GM19467 (cell line): ENCODE measurements around the gene PPP4R1.
"Not testable (repeated sequence)": the region's sequence is repeated elsewhere in the genome, so short reads cannot be mapped to it uniquely, and the experiment has no call there.

ENCODE experiments used
- ATAC-seq: cut with Tn5 transposase; IDR thresholded peaks from one replicate; pipeline ENCODE4 v1.9.1; 2021; ENCODE audit warnings: mild to moderate bottlenecking, moderate library complexity; ENCODE audit not compliant: unreplicated experiment

Gene PPP4R1

DNA sequence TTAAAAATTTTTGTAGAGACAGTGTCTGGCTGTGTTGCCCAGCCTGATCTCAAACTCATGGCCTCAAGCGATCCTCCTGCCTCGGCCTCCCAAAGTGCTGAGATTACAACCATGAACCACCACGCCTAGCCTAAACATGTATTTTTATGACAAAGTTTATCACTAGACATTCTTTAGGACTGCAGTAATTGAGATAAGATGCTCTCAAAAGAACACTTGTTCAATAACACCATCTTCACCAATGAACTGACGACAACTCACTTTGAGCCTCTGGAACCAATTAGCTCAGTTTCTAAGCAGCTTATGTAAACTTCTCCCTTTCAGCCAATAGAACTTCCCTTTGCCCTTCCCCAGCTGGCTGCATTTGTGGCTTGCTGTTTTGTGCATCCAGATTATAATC is 15.3 kb upstream of the PPP4R1 start:
- ATAC-seq = no peak

DNA sequence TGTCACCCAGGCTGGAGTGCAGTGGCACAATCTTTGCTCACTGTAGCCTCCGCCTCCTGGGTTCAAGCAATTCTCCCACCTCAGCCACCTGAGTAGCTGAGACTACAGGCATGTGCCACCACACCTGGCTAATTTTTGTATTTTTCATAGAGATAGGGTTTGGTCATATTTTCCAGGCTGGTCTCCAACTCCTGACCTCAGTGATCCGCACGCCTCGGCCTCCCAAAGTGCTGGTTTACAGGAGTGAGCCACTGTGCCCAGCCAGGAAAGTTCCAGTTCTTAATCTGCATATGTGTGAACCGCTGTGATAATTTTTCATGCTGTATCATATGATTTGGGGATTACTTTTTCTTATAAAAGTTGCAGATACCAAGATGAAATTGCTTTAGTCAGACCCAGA is 14.6 kb upstream of the PPP4R1 start:
- no peak for ATAC-seq

DNA sequence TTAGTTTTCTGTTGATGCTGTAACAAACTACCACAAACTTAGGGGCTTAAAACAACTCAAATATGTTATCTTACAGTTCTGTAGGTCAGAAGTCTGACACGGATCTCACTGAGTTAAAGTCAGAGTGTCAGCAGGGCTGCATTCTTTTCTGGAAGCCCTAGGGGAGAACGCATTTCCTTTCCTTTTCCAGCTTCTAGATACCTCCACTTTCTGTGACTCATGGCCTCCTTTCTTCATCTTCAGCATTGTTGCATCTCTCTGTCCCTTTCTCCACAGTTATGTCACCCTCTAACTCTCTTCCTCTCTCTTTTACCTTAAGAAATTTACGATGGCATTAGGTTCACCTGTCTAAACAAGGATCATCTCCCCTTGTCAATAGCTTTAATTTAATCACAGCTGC is 13.3 kb upstream of the PPP4R1 start:
- no peak for ATAC-seq

DNA sequence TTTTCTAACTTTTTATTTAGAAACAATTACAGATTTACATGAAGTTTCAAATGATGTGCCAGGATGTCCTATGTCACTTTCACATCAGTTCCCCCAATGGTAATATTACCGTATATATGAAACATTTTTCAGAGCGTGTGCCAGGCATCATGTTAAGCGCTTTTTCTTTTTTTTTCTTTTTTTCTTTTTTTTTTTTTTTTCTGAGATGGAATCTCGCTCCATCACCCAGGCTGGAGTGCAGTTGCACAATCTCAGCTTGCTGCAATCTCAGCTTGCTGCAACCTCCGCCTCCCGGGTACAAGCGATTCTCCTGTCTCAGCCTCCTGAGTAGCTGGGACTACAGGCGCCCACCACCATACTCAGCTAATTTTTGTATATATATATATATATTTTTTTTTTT is 5.6 kb upstream of the PPP4R1 start:
- ATAC-seq = no peak

DNA sequence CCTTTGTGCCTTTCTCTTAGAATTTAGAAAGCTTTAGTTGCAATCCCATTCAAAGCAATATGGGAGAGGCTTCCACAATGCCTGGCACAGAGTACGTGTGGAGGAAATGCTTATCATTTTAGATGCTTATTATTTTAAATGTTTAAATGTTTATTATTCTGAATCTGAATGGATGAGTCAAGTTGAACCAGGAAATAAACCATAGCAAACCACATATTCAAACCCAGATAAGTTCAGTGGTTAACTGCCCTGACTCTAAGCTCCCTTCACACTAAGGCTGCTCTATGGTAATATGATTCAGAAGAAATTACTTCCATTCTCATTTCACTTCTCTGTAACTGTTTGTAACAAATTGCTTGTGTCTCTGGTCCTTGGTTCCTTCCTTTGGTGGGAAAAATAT is 5.2 kb upstream of the PPP4R1 start:
- ATAC-seq = no peak

DNA sequence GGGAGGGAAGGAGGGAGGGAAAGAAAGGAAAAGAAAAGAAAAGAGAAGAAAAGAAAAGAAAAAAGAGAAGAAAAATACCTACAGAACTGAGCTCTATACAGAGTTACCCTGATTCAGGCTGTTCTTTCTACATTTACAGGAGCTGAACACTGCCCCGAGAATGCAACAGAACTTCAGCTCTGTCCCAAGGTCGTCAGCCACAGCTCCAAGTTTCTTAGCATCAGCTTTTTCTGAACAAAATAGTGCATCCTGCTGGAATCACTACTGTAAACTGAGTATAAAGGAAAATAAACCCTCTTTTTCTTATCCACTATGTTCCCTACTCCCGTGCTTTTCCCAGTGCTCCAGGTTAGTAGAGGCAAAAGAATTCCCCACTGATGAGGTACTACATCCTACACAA is 4.7 kb upstream of the PPP4R1 start:
- no peak for ATAC-seq

DNA sequence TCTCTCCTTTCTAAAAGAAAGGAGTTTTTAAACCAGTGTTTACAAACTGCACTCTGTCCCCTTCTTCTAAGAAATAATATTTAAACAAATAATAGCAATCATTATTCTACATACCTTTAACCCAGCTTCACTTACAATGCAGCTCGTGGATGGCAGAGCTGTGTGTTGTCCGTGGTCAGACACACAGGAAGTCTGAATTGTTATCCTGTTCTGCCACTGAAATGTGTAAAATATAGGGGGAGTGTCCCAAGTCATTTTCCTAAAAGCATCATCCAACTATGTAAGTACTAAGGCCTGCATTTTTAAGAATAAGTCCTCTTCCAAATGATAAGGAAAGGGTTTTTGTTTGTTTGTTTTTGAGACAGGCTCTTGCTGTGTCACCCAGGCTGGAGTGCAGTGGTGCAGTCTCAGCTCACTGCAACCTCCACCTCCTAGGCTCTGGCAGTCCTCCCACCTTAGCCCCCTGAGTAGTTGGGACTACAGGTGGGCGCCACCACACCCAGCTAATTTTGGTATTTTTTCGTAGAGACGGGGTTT is 2.7 kb upstream of the PPP4R1 start:
- no peak for ATAC-seq

DNA sequence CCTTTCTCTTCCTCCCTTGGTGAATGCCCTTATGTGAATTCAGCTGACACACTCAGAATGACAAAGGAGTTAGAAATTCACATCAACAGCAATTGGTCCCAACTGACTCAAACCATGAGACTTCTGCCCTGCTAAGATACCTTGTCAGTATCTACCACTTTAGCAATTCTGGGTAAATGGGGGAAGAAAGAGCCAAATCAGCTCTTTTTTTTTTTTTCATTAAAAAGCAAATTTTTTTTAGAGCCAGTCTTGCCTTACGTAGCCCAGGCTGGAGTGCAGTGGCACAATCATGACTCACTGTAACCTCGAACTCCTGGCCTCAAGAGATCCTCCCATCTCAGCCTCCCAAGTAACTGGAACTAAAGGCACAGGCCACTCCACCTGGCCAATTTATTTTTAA is 1.7 kb upstream of the PPP4R1 start:
- ATAC-seq = no peak

DNA sequence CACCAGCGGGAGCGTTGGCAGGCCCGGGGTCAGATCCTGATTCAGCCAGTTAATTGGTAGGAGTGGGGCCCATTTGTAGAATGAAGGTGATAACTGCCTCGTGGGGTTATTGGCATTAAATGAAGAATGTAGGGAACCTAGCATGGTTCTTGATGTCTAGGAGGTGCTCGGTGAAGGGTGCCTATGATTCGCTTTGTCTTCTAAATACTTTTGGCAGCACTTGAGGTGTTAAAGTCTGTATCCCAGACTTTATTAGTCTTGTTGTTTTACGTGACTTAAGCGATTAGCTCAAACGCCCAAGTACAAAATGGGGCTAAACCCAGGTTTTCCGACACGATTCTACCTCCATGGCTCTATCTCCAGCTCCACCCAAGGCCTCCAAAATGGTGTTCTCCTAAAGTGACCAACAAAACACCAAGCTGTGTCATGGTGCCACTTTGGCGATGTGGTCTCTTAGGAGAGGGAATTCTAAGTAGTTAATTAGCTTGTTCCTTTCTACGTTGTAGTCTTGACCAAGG is 980 bp upstream of the PPP4R1 start:
- ATAC-seq = no peak

DNA sequence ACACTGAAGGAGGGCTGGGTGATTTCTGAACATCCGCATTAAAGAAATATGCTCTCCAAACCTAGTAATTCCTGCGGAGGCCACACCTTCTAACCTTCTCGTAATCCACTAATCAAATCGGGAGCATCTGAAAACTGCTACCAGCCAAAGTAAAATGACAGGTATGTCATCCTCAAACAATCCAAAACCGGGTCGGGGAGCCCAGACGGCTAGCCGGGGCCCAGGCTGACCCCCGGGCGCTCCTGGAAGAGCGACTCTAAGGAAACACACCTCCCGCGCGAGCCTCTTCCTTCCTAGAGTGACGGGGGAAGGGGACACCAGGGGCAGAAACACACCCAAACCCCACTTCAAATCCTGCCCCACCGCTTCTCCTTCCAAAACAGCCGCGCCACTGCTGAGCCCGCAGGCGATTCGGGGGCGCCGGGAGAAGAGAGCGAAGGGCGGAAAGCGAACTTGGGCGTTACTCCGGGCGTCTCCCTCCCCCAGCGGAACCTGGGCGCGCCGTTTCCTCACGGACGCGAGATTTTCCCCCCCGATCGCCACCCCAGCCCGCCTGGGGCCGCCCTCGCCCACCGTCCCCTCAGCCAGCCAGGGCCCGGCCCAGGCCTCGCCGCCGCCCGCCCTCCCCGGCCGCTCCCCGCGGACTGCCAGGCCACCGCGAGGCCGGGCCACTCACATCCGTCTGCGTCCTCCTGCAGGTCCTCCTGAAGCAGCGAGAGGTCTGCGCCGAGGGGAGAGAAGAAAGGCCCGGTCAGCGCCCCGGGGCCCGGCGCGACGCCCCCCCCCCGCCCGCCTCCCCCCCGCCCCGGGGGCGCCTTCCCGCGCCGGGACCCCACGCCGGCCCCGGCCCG is 584 bp downstream of the PPP4R1 start:
- ATAC-seq = peak; percentile 41

DNA sequence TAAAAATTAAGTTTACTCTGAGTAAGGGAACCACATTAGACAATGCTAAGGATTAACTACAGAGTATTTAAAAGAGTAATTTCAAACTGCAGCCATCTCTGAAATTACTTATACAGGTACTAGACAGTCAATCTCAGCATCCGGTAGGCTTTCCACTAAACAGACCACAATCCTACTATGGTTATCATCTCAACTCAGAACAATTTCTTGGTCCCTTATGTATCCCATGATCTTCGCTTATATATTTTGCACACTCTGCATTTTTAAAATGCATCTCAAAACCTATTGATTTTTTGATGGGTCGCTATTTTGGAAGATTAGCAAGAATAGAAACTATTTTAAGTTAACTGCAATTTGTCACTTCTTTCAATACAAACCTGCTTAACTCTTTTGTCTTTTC is 1.4 kb downstream of the PPP4R1 start:
- no peak for ATAC-seq

DNA sequence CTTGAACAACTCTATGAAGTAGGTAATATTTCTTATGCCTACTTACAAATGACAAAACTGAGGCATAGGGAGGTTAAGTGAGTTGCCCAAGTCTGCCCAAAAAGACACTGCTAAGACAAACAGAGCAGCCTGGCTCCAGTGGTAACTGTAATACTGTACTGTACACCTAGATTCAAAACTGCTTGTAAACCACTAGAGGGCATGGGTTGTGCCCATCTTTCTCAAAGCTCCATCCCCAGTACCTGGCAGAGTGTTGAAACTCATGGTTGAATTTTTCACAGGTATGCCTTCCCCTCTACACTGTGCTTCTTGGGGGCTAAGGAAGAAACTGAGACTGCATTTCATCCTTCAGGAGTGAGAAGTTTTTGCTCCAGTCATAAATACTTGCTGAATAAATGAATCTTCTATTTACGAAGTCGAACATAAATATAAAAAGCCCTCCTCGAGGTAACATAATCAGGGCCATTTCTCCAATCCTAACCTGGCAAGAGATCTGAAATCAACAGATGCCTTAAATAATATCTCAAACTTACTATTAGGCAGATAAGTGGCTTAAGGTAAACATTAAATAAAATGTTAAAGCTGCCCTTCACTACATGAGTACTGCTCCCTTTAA is 2.0 kb downstream of the PPP4R1 start:
- no peak for ATAC-seq

DNA sequence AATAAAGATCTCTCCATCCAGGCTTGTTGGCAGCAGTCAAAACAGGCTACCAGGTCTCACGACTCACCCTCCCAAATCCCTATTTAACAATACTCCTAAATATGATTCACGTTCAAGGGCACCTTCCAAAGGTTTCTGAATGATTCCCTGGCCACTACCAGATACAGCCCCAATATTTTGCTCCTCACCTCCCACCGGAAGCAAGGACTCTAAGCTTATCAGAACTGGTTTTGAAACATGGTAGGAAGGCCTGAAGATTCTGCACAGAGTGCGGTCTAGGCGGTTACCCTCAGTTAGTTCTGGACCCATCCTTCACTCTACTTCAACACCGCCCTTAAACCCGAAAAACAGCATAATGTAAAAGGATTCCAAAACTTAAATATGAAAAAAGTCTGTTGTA is 5.2 kb downstream of the PPP4R1 start:
- no peak for ATAC-seq

DNA sequence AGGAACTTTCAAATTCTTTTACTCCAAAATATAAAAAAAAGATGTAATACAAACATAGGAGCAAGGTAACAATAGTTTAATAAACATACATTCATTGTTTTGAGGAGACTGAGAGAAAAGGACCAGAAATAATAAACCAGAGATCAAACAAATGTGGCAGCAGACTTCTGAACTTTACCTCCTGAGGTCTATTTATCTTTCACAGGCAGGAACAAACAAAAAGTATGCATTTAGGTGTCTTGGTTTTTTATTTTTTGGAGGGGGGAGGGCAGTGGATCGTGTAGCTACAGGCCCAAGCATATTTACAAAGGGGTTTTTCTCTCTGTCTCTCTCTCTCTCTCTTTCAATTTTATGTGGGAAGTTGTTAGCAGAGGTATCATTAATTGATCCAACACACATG is 5.6 kb downstream of the PPP4R1 start:
- ATAC-seq = no peak

DNA sequence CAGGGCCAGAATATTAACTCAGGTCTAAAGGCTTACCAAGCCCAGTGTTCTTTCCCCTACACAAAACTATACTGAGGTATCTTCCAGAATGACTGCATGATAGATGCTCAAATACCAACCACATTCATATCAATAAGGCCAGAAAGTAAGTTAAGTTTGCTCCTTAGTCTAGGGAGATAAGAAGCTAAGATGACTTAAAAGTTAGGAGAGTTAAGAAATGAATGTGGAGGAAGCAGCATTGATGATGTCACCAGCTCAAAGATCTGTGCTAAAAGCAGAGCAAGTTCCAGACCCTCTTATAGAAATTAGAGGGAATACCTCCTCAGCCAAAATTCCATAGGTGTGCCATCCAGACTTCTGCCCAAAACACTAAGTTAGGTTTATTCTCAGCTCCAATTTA is 6.1 kb downstream of the PPP4R1 start:
- ATAC-seq = no peak

DNA sequence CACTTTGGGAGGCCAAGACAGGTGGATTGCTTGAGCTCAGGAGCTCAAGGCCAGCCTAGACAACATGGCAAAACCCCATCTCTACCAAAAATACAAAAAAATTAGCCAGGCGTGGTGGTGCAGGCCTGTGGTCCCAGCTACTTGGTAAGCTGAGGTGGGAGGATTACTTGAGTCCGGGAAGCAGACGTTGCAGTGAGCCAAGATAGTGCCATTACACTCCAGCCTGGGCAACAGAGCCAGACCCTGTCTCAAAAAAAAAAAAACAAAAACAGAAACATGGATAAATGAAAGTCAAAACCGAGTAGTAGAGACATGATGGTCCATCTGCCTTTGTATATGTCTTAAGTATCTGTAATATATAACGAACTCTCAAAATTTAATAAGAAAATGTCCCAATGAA is 7.2 kb downstream of the PPP4R1 start:
- not testable (repeated sequence) for ATAC-seq

DNA sequence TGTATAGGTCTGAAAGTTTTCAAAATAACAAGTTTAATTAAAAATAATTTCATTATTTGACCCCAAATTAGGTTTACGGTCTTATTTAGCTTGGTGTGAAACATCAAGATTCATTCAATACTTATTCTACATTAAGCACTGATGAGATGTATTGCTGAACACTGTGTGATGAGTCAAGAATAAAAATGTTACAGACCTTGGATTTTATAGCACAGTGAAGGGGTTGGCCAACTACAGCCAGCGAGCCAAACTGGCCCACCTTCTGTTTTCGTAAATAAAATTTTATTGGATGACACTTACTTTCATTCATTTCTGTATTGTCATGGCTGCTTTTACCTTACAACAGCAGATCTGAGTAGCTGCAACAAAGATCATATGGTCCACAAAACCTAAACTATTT is 8.3 kb downstream of the PPP4R1 start:
- no peak for ATAC-seq

DNA sequence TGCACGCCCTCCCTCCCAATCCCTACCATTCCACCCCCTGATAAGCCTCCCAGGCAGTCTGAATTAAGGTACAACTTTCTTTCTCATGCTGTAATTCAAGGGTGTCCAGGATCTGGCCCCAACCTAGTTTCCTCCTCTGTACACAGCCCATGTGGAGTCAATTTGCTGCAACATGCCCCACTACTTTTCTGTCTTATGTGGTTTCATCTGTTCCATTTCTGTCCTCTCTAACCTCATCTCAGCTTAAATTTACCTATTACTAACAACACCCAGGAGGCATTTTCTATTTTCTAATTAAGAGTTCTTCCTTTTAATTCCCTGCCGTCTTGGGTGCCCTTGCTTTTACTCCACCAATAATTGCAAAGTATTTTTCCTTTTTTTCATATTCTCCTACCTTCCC is 10.0 kb downstream of the PPP4R1 start:
- ATAC-seq = no peak

DNA sequence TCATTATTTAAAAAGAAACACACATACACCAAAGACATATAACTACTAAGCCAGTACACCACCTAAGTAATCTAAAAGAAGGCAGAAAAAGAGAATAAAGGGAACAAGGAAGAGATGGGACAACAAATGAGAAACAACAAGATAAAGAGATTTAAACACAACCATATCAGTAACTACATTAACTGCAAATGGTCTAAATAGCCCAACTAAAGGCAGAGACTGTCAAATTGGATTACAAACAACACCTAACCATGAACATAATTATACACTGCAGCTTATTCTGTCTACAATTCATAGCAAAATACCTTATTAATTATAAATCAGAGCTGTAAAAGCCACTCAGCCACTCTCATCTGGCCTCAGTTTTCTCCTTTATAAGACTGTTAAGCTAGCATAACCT is 15.0 kb downstream of the PPP4R1 start:
- ATAC-seq = no peak

DNA sequence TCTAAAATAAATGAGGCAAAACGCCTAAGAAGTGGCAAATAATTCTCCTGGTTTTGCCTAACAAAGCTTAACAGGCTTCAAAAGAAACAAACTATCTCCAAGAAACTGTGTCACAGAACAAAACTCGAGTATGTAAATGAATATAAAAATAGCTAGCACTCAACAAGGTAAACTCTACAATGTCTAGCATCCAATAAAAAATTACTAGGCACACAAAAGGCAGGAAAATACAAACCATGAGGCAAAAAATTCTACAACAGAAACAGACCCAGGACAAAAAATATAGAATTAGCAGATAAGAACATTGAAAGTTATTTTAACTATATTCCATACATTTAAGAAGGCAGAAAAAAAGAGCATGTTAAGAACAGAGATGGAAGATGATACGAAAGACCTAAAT is 16.8 kb downstream of the PPP4R1 start:
- no peak for ATAC-seq

DNA sequence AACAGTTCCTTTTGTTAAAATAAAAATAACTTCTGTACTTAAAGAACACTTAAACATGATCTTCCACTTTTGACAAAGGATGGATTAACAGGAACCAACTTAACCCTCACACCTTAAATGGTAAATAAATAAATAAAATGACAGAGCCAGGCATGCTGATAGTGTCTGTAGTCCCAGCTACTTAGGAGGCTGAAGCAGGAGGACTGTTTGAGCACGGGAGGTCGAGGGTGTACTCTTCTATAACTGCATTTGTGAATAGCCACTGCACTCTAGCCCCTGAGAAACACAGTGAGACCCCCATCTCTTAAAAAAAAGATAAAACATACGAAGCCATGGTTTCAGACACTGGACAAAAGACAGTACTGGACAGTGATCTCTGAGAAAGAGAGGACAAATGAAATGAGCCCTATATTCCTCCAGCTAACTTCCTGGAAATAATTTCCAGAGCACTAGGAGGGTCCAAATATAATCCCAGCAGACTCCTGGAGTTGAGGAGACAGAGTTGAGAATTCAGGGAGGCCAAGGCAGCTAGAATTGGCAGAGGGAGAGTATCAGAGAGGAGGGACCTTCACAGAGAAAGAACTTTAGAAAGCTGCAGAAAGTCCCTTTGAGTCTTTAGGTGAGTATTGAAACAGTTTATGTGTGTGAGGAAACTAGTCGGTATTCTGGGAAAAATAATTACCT is 17.4 kb downstream of the PPP4R1 start:
- no peak for ATAC-seq

DNA sequence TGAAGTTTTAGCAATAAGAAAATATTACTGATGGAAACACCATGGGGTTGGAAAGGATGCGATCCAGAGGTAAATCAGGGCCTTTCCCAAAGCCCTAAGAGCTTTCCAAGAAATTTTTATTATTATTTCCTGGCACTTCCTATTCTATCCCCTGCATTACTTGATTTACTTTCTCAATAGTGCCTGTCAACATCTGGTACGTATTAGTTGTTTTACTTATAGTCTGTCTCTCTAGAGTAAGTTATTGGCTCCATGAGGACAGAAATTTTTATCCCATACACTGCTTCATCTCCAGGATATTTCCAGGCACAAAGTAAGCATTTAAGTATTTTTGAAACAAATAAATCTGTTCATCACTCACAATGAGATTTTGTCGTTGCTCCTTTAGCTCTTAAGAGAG is 18.1 kb downstream of the PPP4R1 start:
- ATAC-seq = no peak
